ENCODE data around the gene SERPINF2. TPM values are rescaled to one million over a fixed set of nuclear protein-coding genes. Genes with fewer than 3 reads are reported as not detected.
"Not testable (repeated sequence)": the region's sequence is repeated elsewhere in the genome, so short reads cannot be mapped to it uniquely, and the experiment has no call there.

SERPINF2 gene
- polyA plus RNA-seq, 1 of the 3 experiments (the other 2 are of a cell fraction): 0.26 TPM

DNA sequence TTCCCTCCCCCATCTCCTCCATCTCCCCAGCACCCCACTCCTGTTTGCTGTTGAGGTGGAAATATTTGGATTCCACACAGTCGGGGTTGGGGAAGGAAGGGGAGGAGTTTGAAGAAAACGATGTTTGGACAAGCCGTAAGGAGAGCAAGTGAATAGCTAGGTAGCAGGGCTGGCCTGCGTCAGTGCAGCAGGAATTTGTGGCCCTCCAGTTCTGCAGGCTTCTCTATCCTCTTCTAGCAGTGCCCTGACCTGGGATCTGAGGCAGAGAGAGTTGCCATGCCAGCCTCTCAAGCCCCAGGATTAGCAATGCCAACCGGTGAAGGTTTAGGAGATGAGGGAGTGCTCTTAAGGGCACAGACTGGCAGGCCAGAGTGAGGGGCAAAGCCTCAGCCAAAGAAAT, 45.0 kb upstream of the SERPINF2 start:
- WGBS (ENCODE audit: low lambda C conversion rate): 77% methylated on average over 4 of the region's 5 CpGs
- H3K9ac ChIP-seq: no peak overlapping the region
- H3K9me3 ChIP-seq: no peaks in the 10 kb centered on the region
- no peaks in the 10 kb centered on the region for H3K4me1 ChIP-seq (ENCODE audit: control insufficient read depth in 1 of 2, insufficient read depth in 2 of 2, low read depth in 1 of 2, low read length in 1 of 2)
- H3K4me2 ChIP-seq: no peak overlapping the region
- H4K20me1 ChIP-seq (ENCODE audit: insufficient read depth): no peaks in the 10 kb centered on the region
- DNase-seq: no peak
- no peaks in the 10 kb centered on the region for H3K36me3 ChIP-seq (replicated peaks in 1 of 2; ENCODE audit: control insufficient read depth in 1 of 2, insufficient read depth in 2 of 2, low read length in 1 of 2)
- H3F3A ChIP-seq (replicated peaks; ENCODE audit: insufficient read depth): no peaks in the 10 kb centered on the region
- POLR2A ChIA-PET: no interaction called here
- CTCF ChIA-PET: no interaction called here
- H3K79me2 ChIP-seq (ENCODE audit: insufficient read depth): no peaks in the 10 kb centered on the region
- TF ChIP-seq RFX5 (IDR thresholded peaks at IDR 0.05; ENCODE audit: low read length): no peak
- no peaks in the 10 kb centered on the region for H3K9me2 ChIP-seq
- no peaks in the 10 kb centered on the region for H3K27me3 ChIP-seq (ENCODE audit: insufficient read depth)
- no peak overlapping the region for H2AFZ ChIP-seq (ENCODE audit: low read depth)
- no peak overlapping the region for H3K27ac ChIP-seq (ENCODE audit: low read depth in 2 of 2, low read length in 1 of 2)
- no peak overlapping the region for H3K4me3 ChIP-seq (ENCODE audit: low read depth in 2 of 2, low read length in 1 of 2)

DNA sequence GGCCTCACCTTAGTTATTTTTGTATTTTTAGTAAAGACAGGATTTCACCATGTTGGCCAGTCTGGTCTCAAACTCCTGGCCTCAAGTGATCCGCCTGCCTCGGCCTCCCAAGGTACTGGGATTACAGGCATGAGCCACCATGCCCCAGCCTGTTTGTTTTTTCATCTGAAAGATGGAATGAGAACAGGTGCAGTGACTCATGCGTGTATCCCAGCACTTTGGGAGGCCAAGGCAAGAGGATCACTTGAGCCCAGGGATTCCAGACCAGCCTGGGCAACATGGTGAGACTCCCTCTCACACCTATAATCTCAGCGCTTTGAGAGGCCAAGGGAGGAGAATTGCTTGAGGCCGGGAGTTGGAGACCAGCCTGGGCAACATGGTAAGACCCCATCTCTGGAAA, 42.8 kb upstream of the SERPINF2 start:
- POLR2A ChIA-PET; H3K9me3 ChIP-seq; H2AFZ ChIP-seq (ENCODE audit: low read depth); H3K27ac ChIP-seq (ENCODE audit: low read depth in 2 of 2, low read length in 1 of 2); H3K27me3 ChIP-seq (ENCODE audit: insufficient read depth); H3K4me2 ChIP-seq; H3K9ac ChIP-seq; CTCF ChIA-PET; DNase-seq; H4K20me1 ChIP-seq (ENCODE audit: insufficient read depth); H3K79me2 ChIP-seq (ENCODE audit: insufficient read depth); H3K36me3 ChIP-seq (replicated peaks in 1 of 2; ENCODE audit: control insufficient read depth in 1 of 2, insufficient read depth in 2 of 2, low read length in 1 of 2); H3F3A ChIP-seq (replicated peaks; ENCODE audit: insufficient read depth); H3K4me3 ChIP-seq (ENCODE audit: low read depth in 2 of 2, low read length in 1 of 2); H3K4me1 ChIP-seq (ENCODE audit: control insufficient read depth in 1 of 2, insufficient read depth in 2 of 2, low read depth in 1 of 2, low read length in 1 of 2); H3K9me2 ChIP-seq: not testable (repeated sequence)
- WGBS (ENCODE audit: low lambda C conversion rate): 77% methylated on average over 5 of the region's 5 CpGs

GRCh38 chr17:1703063-1703462, 39.6 kb upstream of the SERPINF2 start:
- WGBS (ENCODE audit: low lambda C conversion rate): 63% methylated on average over 4 of the region's 4 CpGs
- ChIA-PET CTCF (interaction anchor here (1.0 to 1.3 kb wide), 2 partner anchors 14 to 27 kb away, joined by 3 read pairs; no protein-coding TSS in a partner anchor), POLR2A (no interaction called here)
- H2AFZ ChIP-seq (ENCODE audit: low read depth): no peak overlapping the region
- no peaks in the 10 kb centered on the region; a peak in 1 of 4 replicates for H3K4me1 ChIP-seq (ENCODE audit: control insufficient read depth in 1 of 2, insufficient read depth in 2 of 2, low read depth in 1 of 2, low read length in 1 of 2)
- no peak overlapping the region for H3K4me2 ChIP-seq
- H3K9ac ChIP-seq: no peak overlapping the region
- no peaks in the 10 kb centered on the region for H4K20me1 ChIP-seq (ENCODE audit: insufficient read depth)
- H3K27me3 ChIP-seq (ENCODE audit: insufficient read depth): no peaks in the 10 kb centered on the region
- H3F3A ChIP-seq (replicated peaks; ENCODE audit: insufficient read depth): no peaks in the 10 kb centered on the region
- H3K27ac ChIP-seq (ENCODE audit: low read depth in 2 of 2, low read length in 1 of 2): no peak overlapping the region
- TF ChIP-seq JUND (IDR thresholded peaks at IDR 0.05) (no peak), MEF2A (IDR thresholded peaks at IDR 0.05; ENCODE audit: borderline replicate concordance, low read depth) (no peak), SIN3A (IDR thresholded peaks at IDR 0.05; ENCODE audit: borderline replicate concordance, low read depth, low read length) (no peak), TCF12 (IDR thresholded peaks at IDR 0.05) (no peak), RAD21 (IDR thresholded peaks at IDR 0.05; ENCODE audit: low read length) (no peak)
- TF ChIP-seq, protein P1, sequence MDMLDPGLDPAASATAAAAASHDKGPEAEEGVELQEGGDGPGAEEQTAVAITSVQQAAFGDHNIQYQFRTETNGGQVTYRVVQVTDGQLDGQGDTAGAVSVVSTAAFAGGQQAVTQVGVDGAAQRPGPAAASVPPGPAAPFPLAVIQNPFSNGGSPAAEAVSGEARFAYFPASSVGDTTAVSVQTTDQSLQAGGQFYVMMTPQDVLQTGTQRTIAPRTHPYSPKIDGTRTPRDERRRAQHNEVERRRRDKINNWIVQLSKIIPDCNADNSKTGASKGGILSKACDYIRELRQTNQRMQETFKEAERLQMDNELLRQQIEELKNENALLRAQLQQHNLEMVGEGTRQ (IDR thresholded peaks at IDR 0.05; ENCODE audit: borderline replicate concordance, low read depth, low read length): no peak
- no peaks in the 10 kb centered on the region for H3K79me2 ChIP-seq (ENCODE audit: insufficient read depth)
- no peaks in the 10 kb centered on the region for H3K9me3 ChIP-seq
- H3K9me2 ChIP-seq: no peaks in the 10 kb centered on the region
- DNase-seq: no peak
- H3K4me3 ChIP-seq (ENCODE audit: low read depth in 2 of 2, low read length in 1 of 2): no peak overlapping the region
- H3K36me3 ChIP-seq (replicated peaks in 1 of 2; ENCODE audit: control insufficient read depth in 1 of 2, insufficient read depth in 2 of 2, low read length in 1 of 2): no peaks in the 10 kb centered on the region
